Left kidney (tissue), 2 donors: ENCODE results near the gene KRT7. TPM values are rescaled to one million over a fixed set of nuclear protein-coding genes. Genes with fewer than 3 reads are reported as not detected.
"Not testable (repeated sequence)": the region's sequence is repeated elsewhere in the genome, so short reads cannot be mapped to it uniquely, and the experiment has no call there.

Experiments
- DNase-seq: peaks from one replicate; pipeline ENCODE4 v3.0.0-alpha.2; 2013
- polyA plus RNA-seq: library from polyadenylated mRNA; unstranded; fragments of 120-200 nt; gene quantifications from one replicate; pipeline ENCODE4 v1.2.1, GENCODE V29; 2013; ENCODE audit not compliant: insufficient read length

The KRT7 gene
- polyA plus RNA-seq, 1 donor: 56.5 TPM

- DNase-seq: peak; percentile 66
Measured at GRCh38 chr12:52243856-52244614, 11.0 kb downstream of the KRT7 start.

- no peak for DNase-seq
Measured at GRCh38 chr12:52244615-52244994, 11.6 kb downstream of the KRT7 start.

GRCh38 chr12:52245259-52245961 is 12.4 kb downstream of the KRT7 start:
- no peak for DNase-seq

DNA sequence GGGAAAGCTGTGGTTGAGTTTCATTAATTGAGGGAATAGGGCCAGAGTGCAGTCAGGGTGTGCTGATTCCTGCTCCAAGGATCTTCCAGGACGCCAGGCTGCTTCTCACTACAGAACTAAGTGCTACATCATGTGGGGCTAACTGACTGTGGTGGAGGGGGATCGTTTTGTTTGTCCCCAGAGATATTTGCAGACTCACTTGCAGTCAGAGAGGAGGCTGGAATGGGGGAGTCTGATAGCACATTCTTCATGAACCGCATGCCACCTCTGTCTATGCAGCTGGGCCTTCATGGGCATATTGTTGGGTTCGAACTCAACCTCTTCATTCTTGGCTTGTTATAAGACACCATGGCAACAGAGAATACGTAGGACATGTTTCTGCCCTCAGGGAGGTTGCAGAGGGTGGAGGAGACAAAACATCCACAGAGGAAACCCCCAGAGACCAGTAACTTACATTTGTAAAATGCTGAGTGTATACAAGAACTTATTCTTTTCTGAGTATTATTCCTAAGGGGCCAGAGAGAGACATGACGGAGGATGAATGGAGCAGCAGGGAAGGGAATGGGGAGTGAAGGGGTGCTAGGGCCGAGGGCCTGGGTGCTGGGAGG is 13.0 kb downstream of the KRT7 start:
- no peak for DNase-seq

GRCh38 chr12:52246720-52247621 is 13.9 kb downstream of the KRT7 start:
- no peak for DNase-seq

- no peak for DNase-seq
Measured at GRCh38 chr12:52247622-52248540, 14.8 kb downstream of the KRT7 start.

GRCh38 chr12:52248541-52249461 is 15.8 kb downstream of the KRT7 start:
- DNase-seq: no peak

- no peak for DNase-seq
Measured at GRCh38 chr12:52249511-52250047, 16.5 kb downstream of the KRT7 start.

- no peak for DNase-seq
Measured at GRCh38 chr12:52250048-52250990, 17.3 kb downstream of the KRT7 start.

- DNase-seq: no peak
Measured at GRCh38 chr12:52251367-52252051, 18.5 kb downstream of the KRT7 start.

GRCh38 chr12:52252175-52252615 is 19.2 kb downstream of the KRT7 start:
- not testable (repeated sequence) for DNase-seq

- DNase-seq: no peak
Measured at GRCh38 chr12:52252728-52253343, 19.8 kb downstream of the KRT7 start.

DNA sequence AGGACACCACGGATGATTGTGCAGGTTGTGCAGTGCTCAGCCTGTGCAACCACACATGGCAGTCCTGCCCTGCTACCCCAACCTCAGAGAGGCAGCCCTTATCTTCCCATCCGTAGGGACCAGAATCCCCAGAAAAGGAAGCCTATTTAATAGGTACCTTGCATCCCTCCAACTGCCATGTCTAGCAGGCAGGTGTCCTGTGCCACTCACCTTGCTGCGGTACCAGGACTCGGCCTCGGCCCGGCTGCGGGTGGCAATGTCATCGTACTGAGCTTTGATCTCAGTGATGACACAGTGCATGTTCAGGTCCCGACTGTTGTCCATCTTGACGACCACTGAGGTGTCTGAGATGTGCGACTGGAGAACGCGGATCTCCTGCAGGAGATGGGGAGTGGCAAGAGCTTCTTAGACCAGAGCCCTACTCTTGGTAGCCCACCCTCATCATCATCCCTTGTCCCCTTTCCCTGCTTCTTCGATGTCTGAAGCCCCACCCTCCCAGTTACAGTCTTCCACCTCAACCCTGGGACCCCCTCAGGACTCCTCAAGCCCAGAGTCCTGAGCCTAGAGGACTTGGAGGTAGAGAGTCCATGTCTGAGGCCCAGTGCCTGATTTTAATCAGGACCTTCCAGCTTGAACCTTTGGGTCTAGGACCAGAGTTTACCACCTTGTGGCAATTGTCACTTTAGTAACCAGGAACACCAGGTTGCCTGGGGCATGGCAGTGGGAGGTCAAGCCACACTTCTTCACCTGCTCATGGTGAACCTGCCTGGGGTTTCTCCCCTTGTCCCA is 20.5 kb downstream of the KRT7 start:
- DNase-seq: no peak

- no peak for DNase-seq
Measured at GRCh38 chr12:52254180-52254964, 21.3 kb downstream of the KRT7 start.

DNA sequence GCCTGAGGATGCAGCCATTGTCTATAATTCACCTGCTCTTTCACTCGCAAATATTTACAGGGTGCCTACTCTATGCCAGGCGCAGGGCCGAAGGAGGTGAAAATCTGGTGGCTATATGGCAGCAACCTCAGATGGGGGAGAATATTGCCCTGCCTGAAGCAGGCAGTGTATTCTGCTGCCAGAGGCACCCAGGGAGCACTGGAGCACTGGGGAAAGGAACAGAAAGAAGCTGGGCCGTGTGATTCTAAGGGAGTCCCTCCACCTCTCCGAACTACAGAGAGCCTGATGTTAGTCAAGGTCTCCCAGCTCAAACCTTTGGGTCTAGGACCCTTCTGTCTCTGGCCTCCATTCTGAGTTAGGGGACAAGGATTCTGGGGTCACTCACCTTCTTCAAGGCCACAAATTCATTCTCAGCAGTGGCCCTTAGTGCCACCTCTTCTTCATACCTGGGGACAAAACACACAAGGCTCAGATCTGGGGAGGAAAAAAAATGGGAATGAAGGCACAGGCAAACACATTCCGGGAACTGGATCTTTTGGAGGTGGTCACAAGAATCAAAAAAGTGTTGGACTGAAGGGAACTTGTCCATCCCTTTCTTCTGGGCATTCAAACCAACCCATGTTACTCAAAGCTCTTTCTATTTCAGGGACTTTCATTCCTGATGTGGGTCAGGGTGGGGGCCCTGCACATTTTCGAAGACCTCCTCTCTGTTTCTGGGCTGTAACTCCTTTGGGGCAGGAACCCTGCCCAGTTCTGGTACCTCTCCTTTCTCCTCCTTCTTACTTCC is 22.1 kb downstream of the KRT7 start:
- no peak for DNase-seq
